Natural killer cell (primary cell): ENCODE results near the gene TRAM2. TPM values are rescaled to one million over a fixed set of nuclear protein-coding genes. Genes with fewer than 3 reads are reported as not detected.

Experiments
- ATAC-seq, 3 donors: fragments of 150-1000 bp in 2 of 3; fragments of 200-7000 bp in 1 of 3; cut with Tn5 transposase; 1 replicate in 1 of 3; 2 replicates in 2 of 3; pipeline ENCODE4 v1.10.0; 2021; ENCODE audit warnings: mild to moderate bottlenecking in 2 of 3, moderate library complexity in 2 of 3
- DNase-seq, 2 donors: peaks; one replicate each; pipeline versions ENCODE4 v3.0.0 to v3.0.0-alpha.2; 2013 to 2021; ENCODE audit warnings: mixed read lengths in 1 of 2
- H3K27ac ChIP-seq: one replicate; pipeline ENCODE4 v1.5.1; 2013; ENCODE audit warnings: mild to moderate bottlenecking, low read length
- H3K27me3 ChIP-seq: one replicate; pipeline ENCODE4 v1.6.1; 2013; ENCODE audit warnings: low read length; ENCODE audit not compliant: control insufficient read depth, insufficient read depth
- H3K36me3 ChIP-seq: one replicate; pipeline ENCODE4 v1.6.1; 2013; ENCODE audit warnings: low read length; ENCODE audit not compliant: control insufficient read depth, insufficient read depth
- H3K4me1 ChIP-seq: one replicate; pipeline ENCODE4 v1.6.1; 2013; ENCODE audit warnings: low read length; ENCODE audit not compliant: control insufficient read depth, insufficient read depth
- H3K4me3 ChIP-seq: one replicate; pipeline ENCODE4 v1.5.1; 2013; ENCODE audit warnings: low read length
- H3K9me3 ChIP-seq: one replicate; pipeline ENCODE4 v1.6.1; 2013; ENCODE audit warnings: low read length; ENCODE audit not compliant: control insufficient read depth, insufficient read depth
- H3K27ac Mint-ChIP-seq, 2 donors: one replicate each; pipeline ENCODE4 v1.8.0; 2022; ENCODE audit warnings: mild to moderate bottlenecking in 2 of 2, mixed read lengths in 2 of 2, moderate library complexity in 1 of 2
- H3K27me3 Mint-ChIP-seq, 2 donors: one replicate each; pipeline ENCODE4 v1.8.0; 2022; ENCODE audit warnings: low read depth in 2 of 2, mixed read lengths in 2 of 2
- H3K36me3 Mint-ChIP-seq: one replicate; pipeline ENCODE4 v1.8.0; 2022; ENCODE audit warnings: mixed read lengths
- H3K4me1 Mint-ChIP-seq, 2 donors: one replicate each; pipeline ENCODE4 v1.8.0; 2022; ENCODE audit warnings: mixed read lengths in 2 of 2
- H3K4me3 Mint-ChIP-seq: one replicate; pipeline ENCODE4 v1.8.0; 2022; ENCODE audit warnings: mild to moderate bottlenecking, moderate library complexity, mixed read lengths
- H3K9me3 Mint-ChIP-seq, 2 donors: one replicate each; pipeline ENCODE4 v1.8.0; 2022; ENCODE audit warnings: mixed read lengths in 2 of 2
- WGBS: methylation state at CpG from one replicate; pipeline ENCODE4 v1.1.7; 2013; ENCODE audit warnings: missing lambda C conversion rate; ENCODE audit not compliant: insufficient coverage; 5-methylcytosine and 5-hydroxymethylcytosine counted together
- intact Hi-C: fragments of 100-400 bp; cut with micrococcal nuclease; formaldehyde crosslinking; loops from one replicate; pipeline ENCODE4 v1.14.2; 2022
- total RNA-seq, 4 donors: library from RNA; stranded (reverse); fragments of 120-200 nt in 1 of 4; gene quantifications; one replicate each; pipeline versions ENCODE4 v1.2.3 to v1.2.4, GENCODE V29; 2013 to 2022
- TF ChIP-seq, protein P1 (sequence below): fragments of 200-600 bp; IDR thresholded peaks from one replicate; pipeline ENCODE4 v1.8.0; 2022; ENCODE audit warnings: antibody characterized with exemption

Gene TRAM2
- total RNA-seq, 3 donors from 2014 or later (not counting 1 experiment from before 2014, with no cell fraction given): 16.2 to 20.0 (median 19.2) TPM

DNA sequence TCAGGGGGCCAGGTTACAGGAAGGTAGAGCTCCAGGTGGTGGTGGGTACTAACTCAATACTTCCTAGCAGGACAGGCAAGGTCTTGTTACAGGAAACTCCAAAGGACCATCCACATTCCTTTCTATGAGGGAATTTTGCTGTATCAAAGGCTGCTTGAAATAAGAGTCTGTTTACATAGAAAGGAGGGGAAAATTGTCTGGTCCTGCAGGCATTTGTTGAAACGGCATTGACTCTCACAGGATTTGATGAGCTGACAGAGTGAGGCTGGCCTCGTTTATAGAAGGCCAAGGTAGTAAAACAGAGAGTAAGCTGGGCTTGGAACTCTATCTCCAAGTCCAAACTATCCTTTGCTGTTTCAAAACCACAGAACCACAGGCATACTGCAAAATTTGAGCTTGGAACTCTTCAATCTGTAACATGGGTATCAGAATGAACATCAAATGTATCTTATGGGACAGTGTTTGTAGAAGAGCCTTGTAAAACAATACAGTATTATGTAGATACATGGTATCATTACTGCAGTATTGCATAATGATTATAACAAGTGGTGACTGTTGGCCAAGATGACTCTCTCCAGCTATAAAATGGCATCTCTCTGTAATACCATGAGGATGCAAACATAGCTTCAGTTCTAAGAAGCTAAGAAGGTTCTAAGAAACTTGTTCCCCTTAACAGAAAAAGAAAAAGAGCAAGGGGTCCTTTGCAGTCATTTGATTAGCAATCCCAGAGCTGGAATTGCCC is 61.5 kb downstream of the TRAM2 start:
- TF ChIP-seq, protein P1, sequence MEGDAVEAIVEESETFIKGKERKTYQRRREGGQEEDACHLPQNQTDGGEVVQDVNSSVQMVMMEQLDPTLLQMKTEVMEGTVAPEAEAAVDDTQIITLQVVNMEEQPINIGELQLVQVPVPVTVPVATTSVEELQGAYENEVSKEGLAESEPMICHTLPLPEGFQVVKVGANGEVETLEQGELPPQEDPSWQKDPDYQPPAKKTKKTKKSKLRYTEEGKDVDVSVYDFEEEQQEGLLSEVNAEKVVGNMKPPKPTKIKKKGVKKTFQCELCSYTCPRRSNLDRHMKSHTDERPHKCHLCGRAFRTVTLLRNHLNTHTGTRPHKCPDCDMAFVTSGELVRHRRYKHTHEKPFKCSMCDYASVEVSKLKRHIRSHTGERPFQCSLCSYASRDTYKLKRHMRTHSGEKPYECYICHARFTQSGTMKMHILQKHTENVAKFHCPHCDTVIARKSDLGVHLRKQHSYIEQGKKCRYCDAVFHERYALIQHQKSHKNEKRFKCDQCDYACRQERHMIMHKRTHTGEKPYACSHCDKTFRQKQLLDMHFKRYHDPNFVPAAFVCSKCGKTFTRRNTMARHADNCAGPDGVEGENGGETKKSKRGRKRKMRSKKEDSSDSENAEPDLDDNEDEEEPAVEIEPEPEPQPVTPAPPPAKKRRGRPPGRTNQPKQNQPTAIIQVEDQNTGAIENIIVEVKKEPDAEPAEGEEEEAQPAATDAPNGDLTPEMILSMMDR: no peak
- H3K4me1 Mint-ChIP-seq: peaks cover 14 to 36% of the 10 kb centered on the region in 2 donors
- peak overlapping the region in 1 of 2 donors; percentile 33 for H3K27ac Mint-ChIP-seq
- H3K27ac ChIP-seq: no peak overlapping the region
- no peaks in the 10 kb centered on the region for H3K9me3 Mint-ChIP-seq
- H3K27me3 Mint-ChIP-seq: no peaks in the 10 kb centered on the region
- no peak overlapping the region for H3K4me3 Mint-ChIP-seq
- ATAC-seq (no peak), DNase-seq (no peak)
- 100% methylated on average over 2 of the region's 2 CpGs for WGBS
- no peaks in the 10 kb centered on the region for H3K4me1 ChIP-seq
- H3K4me3 ChIP-seq: no peak overlapping the region
- H3K36me3 ChIP-seq: peaks cover 24% of the 10 kb centered on the region
- intact Hi-C loops: no loop called here
- no peaks in the 10 kb centered on the region for H3K27me3 ChIP-seq
- H3K9me3 ChIP-seq: no peaks in the 10 kb centered on the region
- H3K36me3 Mint-ChIP-seq: peaks cover 15% of the 10 kb centered on the region

DNA sequence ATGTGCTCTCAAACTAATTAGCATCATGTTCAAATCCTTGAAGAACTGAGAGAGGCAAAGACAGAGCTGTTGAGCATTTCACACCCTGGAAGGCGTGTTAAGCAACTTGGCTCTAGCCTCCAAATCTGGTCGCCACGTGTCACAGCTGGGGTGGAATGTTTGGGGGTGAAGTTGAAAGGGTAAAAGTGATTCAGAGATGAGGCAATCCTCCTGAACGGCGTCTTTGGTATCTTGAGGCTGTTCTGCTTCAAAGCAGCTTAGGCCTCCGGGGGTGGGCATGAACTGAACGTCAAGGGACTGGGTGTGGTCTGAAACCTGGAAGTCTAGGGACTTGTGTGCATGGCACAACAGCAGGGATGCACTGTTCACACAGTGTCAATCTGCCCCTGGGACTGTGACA is 62.3 kb downstream of the TRAM2 start:
- TF ChIP-seq, protein P1: no peak
- no peaks in the 10 kb centered on the region for H3K9me3 Mint-ChIP-seq
- 71% methylated on average over 7 of the region's 7 CpGs for WGBS

DNA sequence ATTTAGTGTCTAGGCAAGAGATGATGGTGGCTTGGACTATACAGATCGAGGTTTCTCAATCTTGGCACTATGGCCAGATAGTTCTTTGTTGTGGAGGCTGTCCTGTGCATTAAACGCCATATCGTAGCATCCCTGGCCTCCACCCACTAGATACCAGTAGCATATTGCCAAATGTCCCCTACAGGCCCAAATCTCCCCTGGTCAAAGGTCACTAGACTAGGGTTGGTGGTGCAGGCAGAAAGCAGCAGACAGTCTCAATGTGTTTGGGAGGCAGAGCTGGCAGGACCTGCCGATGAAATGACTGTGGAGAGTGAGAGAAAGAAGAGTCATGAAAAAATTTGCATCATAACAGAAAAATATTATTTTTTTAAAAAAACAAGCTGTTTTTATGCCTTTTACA is 63.0 kb downstream of the TRAM2 start:
- DNase-seq (no peak), ATAC-seq (no peak)
- no peaks in the 10 kb centered on the region for H3K27me3 ChIP-seq
- no peak overlapping the region for H3K27ac ChIP-seq
- intact Hi-C loops: no loop called here
- no peak overlapping the region for H3K27ac Mint-ChIP-seq
- peaks cover 15% of the 10 kb centered on the region for H3K36me3 Mint-ChIP-seq
- TF ChIP-seq, protein P1: no peak
- no peaks in the 10 kb centered on the region for H3K4me1 ChIP-seq
- no peaks in the 10 kb centered on the region for H3K9me3 ChIP-seq
- peaks cover 32% of the 10 kb centered on the region for H3K36me3 ChIP-seq
- no peaks in the 10 kb centered on the region for H3K9me3 Mint-ChIP-seq
- H3K4me3 Mint-ChIP-seq: no peak overlapping the region
- peaks cover 7 to 21% of the 10 kb centered on the region in 2 donors for H3K4me1 Mint-ChIP-seq
- H3K4me3 ChIP-seq: no peak overlapping the region
- whole genome bisulfite sequencing: 100% methylated on average over 2 of the region's 4 CpGs
- H3K27me3 Mint-ChIP-seq: no peaks in the 10 kb centered on the region

More for the DNA sequence above, 62.3 kb downstream of the TRAM2 start:
- no peak overlapping the region for H3K4me3 Mint-ChIP-seq
- Histone ChIP-seq H3K9me3 (no peaks in the 10 kb centered on the region), H3K36me3 (peaks cover 26% of the 10 kb centered on the region), H3K4me1 (no peaks in the 10 kb centered on the region), H3K27me3 (no peaks in the 10 kb centered on the region), H3K27ac (no peak overlapping the region), H3K4me3 (no peak overlapping the region)
- DNase-seq (no peak), ATAC-seq (no peak)
- peak overlapping the region in 1 of 2 donors; percentile 33 for H3K27ac Mint-ChIP-seq
- H3K27me3 Mint-ChIP-seq: no peaks in the 10 kb centered on the region
- H3K36me3 Mint-ChIP-seq: peaks cover 15% of the 10 kb centered on the region
- H3K4me1 Mint-ChIP-seq: peaks cover 13 to 27% of the 10 kb centered on the region in 2 donors
- intact Hi-C loops: no loop called here

DNA sequence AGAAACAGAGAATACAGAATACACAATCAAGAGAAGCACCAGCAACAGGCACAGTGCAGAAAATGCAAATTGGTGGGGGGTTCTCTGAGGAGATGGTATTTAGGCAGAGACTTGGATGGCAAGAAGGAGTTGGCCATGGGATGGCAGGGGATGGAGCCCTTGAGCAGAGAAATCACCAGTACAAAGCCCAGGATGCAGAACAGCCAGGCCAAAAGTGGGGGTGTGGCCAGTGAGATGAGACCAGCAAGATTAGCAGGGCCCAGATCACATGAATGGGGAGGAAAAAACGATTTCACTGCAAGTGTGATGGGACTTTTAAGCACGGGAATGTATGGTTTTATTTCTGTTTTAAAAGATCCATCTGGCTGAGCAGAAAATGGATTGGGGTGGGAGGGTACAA is 63.4 kb downstream of the TRAM2 start:
- whole genome bisulfite sequencing: 86% methylated on average over 2 of the region's 2 CpGs
- Mint-ChIP-seq H3K9me3 (no peaks in the 10 kb centered on the region), H3K4me3 (no peak overlapping the region), H3K27ac (no peak overlapping the region), H3K36me3 (peaks cover 15% of the 10 kb centered on the region), H3K27me3 (no peaks in the 10 kb centered on the region), H3K4me1 (peaks cover 6 to 20% of the 10 kb centered on the region in 2 donors)
- Histone ChIP-seq H3K27ac (no peak overlapping the region), H3K9me3 (no peaks in the 10 kb centered on the region), H3K27me3 (no peaks in the 10 kb centered on the region), H3K4me3 (no peak overlapping the region), H3K36me3 (peaks cover 32% of the 10 kb centered on the region), H3K4me1 (no peaks in the 10 kb centered on the region)
- ATAC-seq: no peak
- intact Hi-C loops: no loop called here
- TF ChIP-seq, protein P1: no peak
- DNase-seq: no peak
